ENCODE data around the gene PHF3.

PHF3 gene

DNA sequence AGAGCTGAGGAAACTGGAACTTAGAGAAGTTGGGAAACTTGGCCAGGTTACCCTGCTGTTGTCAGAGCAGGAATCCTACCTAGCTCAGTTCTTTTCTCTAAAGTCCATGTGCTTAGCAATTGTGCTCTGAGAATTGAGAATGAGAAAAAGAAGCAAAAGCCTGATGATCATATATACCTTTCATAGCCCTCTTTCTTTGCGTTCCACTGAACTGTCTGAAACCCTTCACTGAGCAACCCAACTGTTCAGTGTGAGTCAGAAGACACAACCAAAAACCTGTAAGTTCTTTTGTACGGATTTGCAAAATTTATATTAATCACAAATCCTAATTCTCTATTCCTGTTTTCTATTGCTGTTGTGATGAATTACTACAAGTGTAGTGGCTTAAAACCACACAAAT lies 80.6 kb downstream of the PHF3 start:
- TF ChIP-seq, protein P1, sequence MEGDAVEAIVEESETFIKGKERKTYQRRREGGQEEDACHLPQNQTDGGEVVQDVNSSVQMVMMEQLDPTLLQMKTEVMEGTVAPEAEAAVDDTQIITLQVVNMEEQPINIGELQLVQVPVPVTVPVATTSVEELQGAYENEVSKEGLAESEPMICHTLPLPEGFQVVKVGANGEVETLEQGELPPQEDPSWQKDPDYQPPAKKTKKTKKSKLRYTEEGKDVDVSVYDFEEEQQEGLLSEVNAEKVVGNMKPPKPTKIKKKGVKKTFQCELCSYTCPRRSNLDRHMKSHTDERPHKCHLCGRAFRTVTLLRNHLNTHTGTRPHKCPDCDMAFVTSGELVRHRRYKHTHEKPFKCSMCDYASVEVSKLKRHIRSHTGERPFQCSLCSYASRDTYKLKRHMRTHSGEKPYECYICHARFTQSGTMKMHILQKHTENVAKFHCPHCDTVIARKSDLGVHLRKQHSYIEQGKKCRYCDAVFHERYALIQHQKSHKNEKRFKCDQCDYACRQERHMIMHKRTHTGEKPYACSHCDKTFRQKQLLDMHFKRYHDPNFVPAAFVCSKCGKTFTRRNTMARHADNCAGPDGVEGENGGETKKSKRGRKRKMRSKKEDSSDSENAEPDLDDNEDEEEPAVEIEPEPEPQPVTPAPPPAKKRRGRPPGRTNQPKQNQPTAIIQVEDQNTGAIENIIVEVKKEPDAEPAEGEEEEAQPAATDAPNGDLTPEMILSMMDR (IDR thresholded peaks at IDR 0.05; ENCODE audit: low read depth, low read length), result no peak
- Histone ChIP-seq H3K4me3 (ENCODE audit: low read depth, low read length) (no peak overlapping the region), H3K9me3 (ENCODE audit: severe bottlenecking) (no peaks in the 10 kb centered on the region), H3K27me3 (ENCODE audit: insufficient read depth, low read depth, severe bottlenecking) (no peaks in the 10 kb centered on the region), H3K36me3 (peaks cover 22% of the 10 kb centered on the region), H3K27ac (no peak overlapping the region)
- no peak for DNase-seq

DNA sequence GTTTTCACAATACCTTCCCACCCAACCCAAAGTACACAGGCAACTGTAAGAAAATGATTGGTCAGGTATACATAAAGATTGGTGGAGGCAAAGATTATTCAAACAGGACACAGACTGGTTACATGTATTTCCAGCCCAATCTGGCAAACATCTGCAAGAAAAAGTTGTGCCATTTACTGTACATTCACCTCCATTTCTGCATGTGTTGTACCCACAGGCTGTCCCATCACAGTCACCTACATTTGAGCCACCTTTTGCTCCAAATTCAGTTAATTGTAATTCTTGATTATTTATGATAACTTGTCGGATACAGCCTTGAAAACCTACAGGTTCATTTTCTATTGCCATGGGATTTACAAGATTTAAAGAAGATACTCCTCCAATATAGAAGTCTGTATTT lies 85.6 kb downstream of the PHF3 start:
- no peaks in the 10 kb centered on the region for H3K9me3 ChIP-seq (ENCODE audit: severe bottlenecking)
- no peaks in the 10 kb centered on the region for H3K27me3 ChIP-seq (ENCODE audit: insufficient read depth, low read depth, severe bottlenecking)
- H3K36me3 ChIP-seq, result no peaks in the 10 kb centered on the region
- no peak overlapping the region for H3K27ac ChIP-seq
- H3K4me3 ChIP-seq (ENCODE audit: low read depth, low read length), result no peak overlapping the region
- TF ChIP-seq, protein P1 (IDR thresholded peaks at IDR 0.05; ENCODE audit: low read depth, low read length), result no peak
- DNase-seq, result no peak

DNA sequence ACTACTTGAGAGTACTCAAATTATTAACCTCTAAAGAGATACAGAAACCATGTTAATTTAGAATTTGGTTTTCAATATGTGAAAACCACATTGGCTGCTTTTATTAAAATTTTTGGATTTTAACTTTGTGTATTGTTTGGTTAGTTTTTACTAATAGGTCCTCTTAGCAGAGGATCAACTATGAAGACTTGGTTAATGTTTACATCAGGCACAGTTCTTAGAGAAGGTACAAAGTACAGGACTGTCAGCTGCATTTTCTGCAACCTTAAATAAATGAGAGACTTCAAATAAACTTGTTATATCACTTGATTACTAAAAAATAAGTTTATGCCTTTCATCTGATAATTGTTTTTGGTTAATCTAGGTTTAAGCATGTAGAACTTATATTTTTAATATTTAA lies 89.1 kb downstream of the PHF3 start:
- H3K27ac ChIP-seq, result no peak overlapping the region
- TF ChIP-seq, protein P1 (IDR thresholded peaks at IDR 0.05; ENCODE audit: low read depth, low read length), result no peak
- DNase-seq, result no peak
- no peaks in the 10 kb centered on the region for H3K36me3 ChIP-seq
- no peaks in the 10 kb centered on the region for H3K9me3 ChIP-seq (ENCODE audit: severe bottlenecking)
- no peak overlapping the region for H3K4me3 ChIP-seq (ENCODE audit: low read depth, low read length)
- H3K27me3 ChIP-seq (ENCODE audit: insufficient read depth, low read depth, severe bottlenecking), result no peaks in the 10 kb centered on the region

DNA sequence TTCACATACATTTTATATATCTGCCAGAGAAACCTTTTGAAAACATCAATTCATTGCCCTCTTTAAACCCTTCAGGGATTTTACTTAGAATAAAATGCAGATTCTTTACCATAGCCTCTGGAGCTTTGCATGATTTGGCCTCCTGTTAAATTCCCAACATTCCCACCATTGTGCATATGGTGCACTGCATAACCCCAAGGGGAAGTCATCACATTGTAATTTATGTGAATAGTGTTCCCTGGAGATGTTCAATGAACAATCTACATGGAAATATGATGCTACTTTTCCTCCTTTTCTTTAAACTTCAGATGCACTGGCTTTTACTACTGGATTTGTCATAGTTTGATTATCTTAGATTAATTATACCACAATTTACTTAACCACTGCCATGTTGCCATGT lies 94.7 kb downstream of the PHF3 start:
- Histone ChIP-seq H3K27ac (no peak overlapping the region), H3K4me3 (ENCODE audit: low read depth, low read length) (no peak overlapping the region), H3K9me3 (ENCODE audit: severe bottlenecking) (no peaks in the 10 kb centered on the region), H3K36me3 (no peaks in the 10 kb centered on the region), H3K27me3 (ENCODE audit: insufficient read depth, low read depth, severe bottlenecking) (no peaks in the 10 kb centered on the region)
- TF ChIP-seq, protein P1 (IDR thresholded peaks at IDR 0.05; ENCODE audit: low read depth, low read length), result no peak
- DNase-seq, result no peak

DNA sequence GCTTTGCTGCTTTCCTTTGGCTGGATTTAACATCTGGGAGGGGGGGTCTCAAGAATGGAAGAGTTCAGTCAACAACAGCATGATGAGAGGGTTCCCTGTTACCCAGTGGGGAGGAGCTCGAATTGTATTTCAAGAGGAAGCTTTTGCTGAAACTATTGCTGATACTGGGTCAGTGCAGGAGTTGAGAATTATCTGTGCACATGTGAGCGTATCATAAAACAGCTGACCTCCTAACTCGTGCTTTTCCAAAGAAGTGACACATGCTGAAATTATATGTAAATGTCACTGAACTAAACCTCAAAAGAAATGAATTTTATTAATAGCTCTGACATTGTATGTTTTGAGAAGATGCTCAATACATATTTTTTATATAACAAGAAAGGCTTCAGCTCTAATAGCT lies 96.3 kb downstream of the PHF3 start:
- Histone ChIP-seq H3K4me3 (ENCODE audit: low read depth, low read length) (no peak overlapping the region), H3K9me3 (ENCODE audit: severe bottlenecking) (no peaks in the 10 kb centered on the region), H3K27ac (no peak overlapping the region), H3K36me3 (no peaks in the 10 kb centered on the region), H3K27me3 (ENCODE audit: insufficient read depth, low read depth, severe bottlenecking) (no peaks in the 10 kb centered on the region)
- DNase-seq, result no peak
- TF ChIP-seq, protein P1 (IDR thresholded peaks at IDR 0.05; ENCODE audit: low read depth, low read length), result no peak

DNA sequence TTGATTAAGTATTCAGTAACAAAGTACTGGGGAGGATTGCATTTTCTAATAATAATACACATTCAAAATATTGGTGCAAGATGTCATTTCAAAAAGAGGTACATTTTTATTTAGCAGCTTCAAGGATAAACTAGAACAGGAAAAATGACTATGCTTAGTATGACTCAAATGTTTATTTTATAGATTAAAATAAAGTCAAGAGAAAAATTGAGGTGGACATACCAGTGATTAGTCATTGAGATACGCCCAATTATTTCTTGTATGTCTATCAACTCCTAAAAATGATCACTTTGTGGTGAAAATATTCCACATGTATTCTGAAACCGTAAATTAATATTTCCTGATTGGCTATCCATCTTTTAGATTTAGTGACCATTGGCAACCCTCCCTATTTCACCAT lies 96.7 kb downstream of the PHF3 start:
- no peaks in the 10 kb centered on the region for H3K36me3 ChIP-seq
- TF ChIP-seq, protein P1 (IDR thresholded peaks at IDR 0.05; ENCODE audit: low read depth, low read length), result no peak
- H3K4me3 ChIP-seq (ENCODE audit: low read depth, low read length), result no peak overlapping the region
- H3K27ac ChIP-seq, result no peak overlapping the region
- H3K27me3 ChIP-seq (ENCODE audit: insufficient read depth, low read depth, severe bottlenecking), result no peaks in the 10 kb centered on the region
- DNase-seq, result no peak
- H3K9me3 ChIP-seq (ENCODE audit: severe bottlenecking), result no peaks in the 10 kb centered on the region

Measured in WERI-Rb-1 (cell line).